Activated gamma-delta T cell (primary cell): Measurements from ENCODE around the gene DNAH14.
"Not testable (repeated sequence)": the region's sequence is repeated elsewhere in the genome, so short reads cannot be mapped to it uniquely, and the experiment has no call there.

ENCODE experiments used
- DNase-seq: peaks from one replicate; lab custom pipeline; 2025; lab: John Stamatoyannopoulos, UW

The DNAH14 gene

GRCh38 chr1:225347123-225347683 is 417.7 kb downstream of the DNAH14 start:
- DNase-seq: no peak

- DNase-seq: no peak
Observed at GRCh38 chr1:225348400-225348799, 418.9 kb downstream of the DNAH14 start.

- DNase-seq: no peak
Observed at GRCh38 chr1:225349826-225350225, 420.4 kb downstream of the DNAH14 start.

- no peak for DNase-seq
Observed at GRCh38 chr1:225350872-225351271, 421.4 kb downstream of the DNAH14 start.

- DNase-seq: no peak
Observed at GRCh38 chr1:225354906-225355305, 425.4 kb downstream of the DNAH14 start.

- DNase-seq: no peak
Observed at GRCh38 chr1:225355863-225356262, 426.4 kb downstream of the DNAH14 start.

GRCh38 chr1:225360119-225360518 is 430.6 kb downstream of the DNAH14 start:
- no peak for DNase-seq

- no peak for DNase-seq
Observed at GRCh38 chr1:225361176-225361575, 431.7 kb downstream of the DNAH14 start.

GRCh38 chr1:225362805-225363204 is 433.3 kb downstream of the DNAH14 start:
- no peak for DNase-seq

GRCh38 chr1:225364439-225364838 is 435.0 kb downstream of the DNAH14 start:
- DNase-seq: no peak

- DNase-seq: no peak
Observed at GRCh38 chr1:225366018-225366417, 436.5 kb downstream of the DNAH14 start.

- no peak for DNase-seq
Observed at GRCh38 chr1:225366552-225366951, 437.1 kb downstream of the DNAH14 start.

GRCh38 chr1:225368036-225368552 is 438.6 kb downstream of the DNAH14 start:
- no peak for DNase-seq

GRCh38 chr1:225371366-225372010 is 442.0 kb downstream of the DNAH14 start:
- DNase-seq: no peak

- DNase-seq: no peak
Observed at GRCh38 chr1:225373155-225373554, 443.7 kb downstream of the DNAH14 start.

GRCh38 chr1:225374996-225375395 is 445.5 kb downstream of the DNAH14 start:
- no peak for DNase-seq

- no peak for DNase-seq
Observed at GRCh38 chr1:225378880-225379279, 449.4 kb downstream of the DNAH14 start.

- no peak for DNase-seq
Observed at GRCh38 chr1:225380691-225381090, 451.2 kb downstream of the DNAH14 start.

- not testable (repeated sequence) for DNase-seq
Observed at GRCh38 chr1:225386860-225387259, 457.4 kb downstream of the DNAH14 start.

- no peak for DNase-seq
Observed at GRCh38 chr1:225388372-225388771, 458.9 kb downstream of the DNAH14 start.

- DNase-seq: no peak
Observed at GRCh38 chr1:225389843-225390242, 460.4 kb downstream of the DNAH14 start.

GRCh38 chr1:225396357-225396756 is 466.9 kb downstream of the DNAH14 start:
- no peak for DNase-seq

GRCh38 chr1:225400968-225401367 is 471.5 kb downstream of the DNAH14 start:
- DNase-seq: no peak
